Measurements from ENCODE around the gene CACNG8.
A peak's percentile ranks its signal among the peaks of the same experiment; 100 is the strongest.
"Not testable (repeated sequence)": the region's sequence is repeated elsewhere in the genome, so short reads cannot be mapped to it uniquely, and the experiment has no call there.

CACNG8 gene

GRCh38 chr19:53942001-53942786 is 20.5 kb upstream of the CACNG8 start:
- Mint-ChIP-seq H3K4me3 (no peak overlapping the region), H3K27me3 (ENCODE audit: low read depth, poor library complexity) (peaks cover 79% of the 10 kb centered on the region), H3K9me3 (peaks cover 19% of the 10 kb centered on the region), H3K4me1 (no peaks in the 10 kb centered on the region), H3K36me3 (ENCODE audit: low read depth) (no peaks in the 10 kb centered on the region), H3K27ac (no peak overlapping the region)
- DNase-seq: peak; percentile 83
- TF ChIP-seq CTCF (IDR thresholded peaks at IDR 0.05): peak; percentile 42

- Mint-ChIP-seq H3K9me3 (peaks cover 17% of the 10 kb centered on the region), H3K27ac (no peak overlapping the region), H3K36me3 (ENCODE audit: low read depth) (no peaks in the 10 kb centered on the region), H3K4me1 (no peaks in the 10 kb centered on the region), H3K4me3 (no peak overlapping the region), H3K27me3 (ENCODE audit: low read depth, poor library complexity) (peaks cover 82% of the 10 kb centered on the region)
- no peak for TF ChIP-seq CTCF (IDR thresholded peaks at IDR 0.05)
- no peak for DNase-seq
Observed at GRCh38 chr19:53944416-53944815, 18.3 kb upstream of the CACNG8 start.

GRCh38 chr19:53944933-53945332 is 17.8 kb upstream of the CACNG8 start:
- no peak overlapping the region for H3K4me3 Mint-ChIP-seq

GRCh38 chr19:53945441-53945840 is 17.3 kb upstream of the CACNG8 start:
- Mint-ChIP-seq H3K4me1 (no peaks in the 10 kb centered on the region), H3K27me3 (ENCODE audit: low read depth, poor library complexity) (peaks cover 71% of the 10 kb centered on the region), H3K4me3 (no peak overlapping the region), H3K36me3 (ENCODE audit: low read depth) (no peaks in the 10 kb centered on the region), H3K9me3 (peaks cover 12% of the 10 kb centered on the region), H3K27ac (no peak overlapping the region)
- no peak for TF ChIP-seq CTCF (IDR thresholded peaks at IDR 0.05)
- no peak for DNase-seq

More at GRCh38 chr19:53944933-53945332, 17.8 kb upstream of the CACNG8 start:
- Mint-ChIP-seq H3K9me3 (peaks cover 16% of the 10 kb centered on the region), H3K36me3 (ENCODE audit: low read depth) (no peaks in the 10 kb centered on the region), H3K27me3 (ENCODE audit: low read depth, poor library complexity) (peaks cover 76% of the 10 kb centered on the region), H3K4me1 (no peaks in the 10 kb centered on the region), H3K27ac (no peak overlapping the region)
- TF ChIP-seq CTCF (IDR thresholded peaks at IDR 0.05): no peak
- DNase-seq: no peak

- DNase-seq: no peak
- peaks cover 66% of the 10 kb centered on the region for H3K27me3 Mint-ChIP-seq (ENCODE audit: low read depth, poor library complexity)
- no peak overlapping the region for H3K27ac Mint-ChIP-seq
- H3K36me3 Mint-ChIP-seq (ENCODE audit: low read depth): no peaks in the 10 kb centered on the region
- no peak overlapping the region for H3K4me3 Mint-ChIP-seq
- TF ChIP-seq CTCF (IDR thresholded peaks at IDR 0.05): no peak
- H3K4me1 Mint-ChIP-seq: no peaks in the 10 kb centered on the region
- peaks cover 12% of the 10 kb centered on the region for H3K9me3 Mint-ChIP-seq
Observed at GRCh38 chr19:53945998-53946397, 16.7 kb upstream of the CACNG8 start.

- Mint-ChIP-seq H3K4me3 (no peak overlapping the region), H3K9me3 (peaks cover 8% of the 10 kb centered on the region), H3K36me3 (ENCODE audit: low read depth) (no peaks in the 10 kb centered on the region), H3K27me3 (ENCODE audit: low read depth, poor library complexity) (peaks cover 57% of the 10 kb centered on the region), H3K27ac (no peak overlapping the region), H3K4me1 (no peaks in the 10 kb centered on the region)
- no peak for DNase-seq
- TF ChIP-seq CTCF (IDR thresholded peaks at IDR 0.05): peak; percentile 10
Observed at GRCh38 chr19:53947624-53948023, 15.1 kb upstream of the CACNG8 start.

- DNase-seq; H3K36me3 Mint-ChIP-seq (ENCODE audit: low read depth); H3K9me3 Mint-ChIP-seq; H3K4me3 Mint-ChIP-seq; H3K4me1 Mint-ChIP-seq; H3K27ac Mint-ChIP-seq: not testable (repeated sequence)
- H3K27me3 Mint-ChIP-seq (ENCODE audit: low read depth, poor library complexity): peaks cover 50% of the 10 kb centered on the region
Observed at GRCh38 chr19:53948611-53949010, 14.1 kb upstream of the CACNG8 start.

Measured in nephron progenitor cell (in vitro differentiated cells).